ENCODE data around the gene PRKAR1B. TPM values are rescaled to one million over a fixed set of nuclear protein-coding genes. Genes with fewer than 3 reads are reported as not detected.
A peak's percentile ranks its signal among the peaks of the same experiment; 100 is the strongest.

The PRKAR1B gene
- total RNA-seq, 2 experiments from 2014 or later = 48.7 to 49.9 TPM

DNA sequence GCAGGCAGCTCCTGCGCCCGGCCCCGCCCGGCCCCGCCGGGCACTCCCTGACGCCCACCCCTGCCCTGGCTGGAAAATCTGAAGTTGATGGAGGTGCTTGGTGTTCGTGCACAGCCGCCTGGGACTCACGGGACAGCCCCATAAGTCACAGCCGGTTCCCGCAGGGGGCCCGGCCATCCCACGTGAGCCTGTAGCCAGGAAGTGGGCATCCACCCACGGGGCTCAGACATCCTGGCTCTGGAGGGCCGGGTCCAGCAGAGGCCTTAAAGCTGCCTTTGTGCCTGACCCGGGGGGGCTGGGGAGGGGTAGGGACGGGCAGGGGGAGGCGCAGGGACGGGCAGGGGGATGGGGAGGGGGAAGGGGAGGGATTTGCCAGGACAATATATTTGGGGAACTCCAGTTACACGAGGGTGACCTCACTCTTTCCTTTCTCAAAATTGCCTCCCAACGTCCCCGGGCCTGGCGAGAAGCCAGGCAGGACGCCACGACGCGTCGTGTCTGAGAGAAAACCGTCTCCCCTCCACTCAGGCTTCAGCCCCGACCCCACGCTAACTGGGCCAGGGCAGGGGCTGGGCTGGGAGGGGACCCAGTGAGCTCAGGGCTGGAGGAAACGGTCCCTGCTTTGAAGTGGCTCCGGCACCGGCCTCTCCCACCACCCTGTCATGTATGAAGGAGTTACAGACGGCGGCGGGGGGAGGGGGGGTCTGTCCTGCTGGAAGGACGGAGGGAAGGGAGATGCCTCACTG lies 125.3 kb downstream of the PRKAR1B start:
- Mint-ChIP-seq H3K4me3 (peak overlapping the region; percentile 80), H3K9me3 (peaks cover 5% of the 10 kb centered on the region), H3K36me3 (ENCODE audit: low read depth) (peaks cover 63% of the 10 kb centered on the region), H3K27me3 (no peaks in the 10 kb centered on the region), H3K27ac (peak overlapping the region; percentile 100), H3K4me1 (ENCODE audit: low read depth) (peaks cover 66% of the 10 kb centered on the region)
- intact Hi-C loops (cut with micrococcal nuclease) = no loop called here
- CTCF ChIA-PET = interaction anchor here (1.1 kb wide), 1 partner anchor 18 kb away, joined by 3 read pairs; no protein-coding TSS in a partner anchor
- TF ChIP-seq, protein P1, sequence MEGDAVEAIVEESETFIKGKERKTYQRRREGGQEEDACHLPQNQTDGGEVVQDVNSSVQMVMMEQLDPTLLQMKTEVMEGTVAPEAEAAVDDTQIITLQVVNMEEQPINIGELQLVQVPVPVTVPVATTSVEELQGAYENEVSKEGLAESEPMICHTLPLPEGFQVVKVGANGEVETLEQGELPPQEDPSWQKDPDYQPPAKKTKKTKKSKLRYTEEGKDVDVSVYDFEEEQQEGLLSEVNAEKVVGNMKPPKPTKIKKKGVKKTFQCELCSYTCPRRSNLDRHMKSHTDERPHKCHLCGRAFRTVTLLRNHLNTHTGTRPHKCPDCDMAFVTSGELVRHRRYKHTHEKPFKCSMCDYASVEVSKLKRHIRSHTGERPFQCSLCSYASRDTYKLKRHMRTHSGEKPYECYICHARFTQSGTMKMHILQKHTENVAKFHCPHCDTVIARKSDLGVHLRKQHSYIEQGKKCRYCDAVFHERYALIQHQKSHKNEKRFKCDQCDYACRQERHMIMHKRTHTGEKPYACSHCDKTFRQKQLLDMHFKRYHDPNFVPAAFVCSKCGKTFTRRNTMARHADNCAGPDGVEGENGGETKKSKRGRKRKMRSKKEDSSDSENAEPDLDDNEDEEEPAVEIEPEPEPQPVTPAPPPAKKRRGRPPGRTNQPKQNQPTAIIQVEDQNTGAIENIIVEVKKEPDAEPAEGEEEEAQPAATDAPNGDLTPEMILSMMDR (IDR thresholded peaks at IDR 0.05) = no peak
- POLR2A ChIA-PET = interaction anchor here (1.3 to 7.6 kb wide), 6 partner anchors 8 to 239 kb away, joined by 4 to 116 read pairs (median 18); partner anchors contain the start of genes DNAAF5 and PRKAR1B
- ATAC-seq (peak; percentile 53), DNase-seq (peak; percentile 98)

DNA sequence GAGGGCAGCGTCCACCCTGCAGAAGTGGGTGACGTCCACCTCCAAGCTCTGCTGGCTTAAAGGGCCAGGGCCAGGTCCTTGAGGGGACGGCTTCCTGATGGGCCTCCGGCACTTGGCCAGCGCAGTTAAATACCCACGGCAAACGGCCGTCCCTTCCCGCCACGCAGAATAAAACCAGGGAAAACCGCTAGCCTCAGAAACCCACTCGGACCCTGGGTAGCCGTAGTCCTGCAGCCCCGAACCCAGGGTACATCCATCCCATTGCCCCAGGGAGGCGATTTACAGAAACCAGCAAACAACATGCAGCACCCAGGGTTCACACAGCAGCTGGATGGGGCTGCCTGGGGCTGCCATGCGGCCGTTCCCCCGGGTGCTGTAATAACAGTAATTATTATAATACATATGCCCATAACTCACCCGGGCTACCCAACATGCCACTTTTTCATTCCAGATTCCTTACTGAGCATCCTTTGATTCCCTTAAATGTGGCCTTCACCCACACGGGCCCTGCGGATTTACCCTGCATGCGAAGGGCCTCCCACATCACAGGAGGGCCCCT lies 126.0 kb downstream of the PRKAR1B start:
- Mint-ChIP-seq H3K27ac (peak overlapping the region; percentile 100), H3K27me3 (no peaks in the 10 kb centered on the region), H3K4me3 (peak overlapping the region; percentile 80), H3K9me3 (peaks cover 5% of the 10 kb centered on the region), H3K4me1 (ENCODE audit: low read depth) (peaks cover 63% of the 10 kb centered on the region), H3K36me3 (ENCODE audit: low read depth) (peaks cover 64% of the 10 kb centered on the region)
- POLR2A ChIA-PET = interaction anchor here (0.6 to 7.6 kb wide), 6 partner anchors 9 to 586 kb away, joined by 3 to 116 read pairs (median 16); partner anchors contain the start of genes DNAAF5 and PRKAR1B
- TF ChIP-seq, protein P1 (IDR thresholded peaks at IDR 0.05) = no peak
- intact Hi-C loops (cut with micrococcal nuclease) = no loop called here
- DNase-seq = no peak
- ATAC-seq = peak; percentile 0
- CTCF ChIA-PET = interaction anchor here (0.6 to 1.1 kb wide), 3 partner anchors 17 to 71 kb away, joined by 3 to 4 read pairs (median 3); no protein-coding TSS in a partner anchor

DNA sequence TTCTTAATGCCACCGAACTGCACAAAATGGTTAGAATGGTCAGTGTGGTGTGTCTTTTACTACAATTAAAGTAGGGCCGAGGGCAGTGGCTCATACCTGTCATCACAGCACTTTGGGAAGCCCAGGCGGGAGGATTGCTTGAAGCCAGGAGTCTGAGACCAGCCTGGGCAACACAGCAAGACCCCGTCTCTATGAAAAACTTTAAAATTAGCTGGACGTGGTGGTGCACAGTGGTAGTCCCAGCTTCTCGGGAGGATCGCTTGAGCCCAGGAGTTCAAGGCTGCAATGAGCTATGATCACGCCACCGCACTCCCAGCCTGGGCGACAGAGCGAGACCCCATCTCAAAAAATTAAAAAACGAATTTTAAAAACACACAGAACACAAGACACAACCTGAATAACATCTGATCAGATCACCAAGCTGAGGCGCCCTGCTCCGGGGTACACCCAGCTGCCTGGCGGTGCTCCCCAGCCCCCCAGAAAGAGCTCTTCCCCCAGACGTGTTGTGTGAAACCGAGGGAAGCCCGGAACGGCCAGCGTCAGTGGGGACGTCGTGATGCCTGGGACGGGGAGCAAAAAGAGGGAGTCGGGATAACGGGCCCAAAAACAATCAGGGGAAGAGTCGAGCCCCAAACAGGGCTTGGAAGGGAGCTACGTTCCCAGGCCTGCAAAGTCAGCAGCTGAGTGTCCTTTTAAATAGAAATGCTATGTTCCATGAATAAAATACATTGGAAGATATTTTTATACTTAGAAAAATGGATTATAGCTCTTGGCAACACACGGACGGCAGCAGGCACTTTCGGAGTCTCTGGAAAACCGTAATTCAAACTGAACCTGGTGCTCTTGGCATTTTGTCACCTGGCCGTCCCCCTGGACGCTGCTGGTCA lies 126.7 kb downstream of the PRKAR1B start:
- DNase-seq (no peak), ATAC-seq (no peak)
- H3K4me3 Mint-ChIP-seq = peak overlapping the region; percentile 80
- no peaks in the 10 kb centered on the region for H3K27me3 Mint-ChIP-seq
- peaks cover 65% of the 10 kb centered on the region for H3K4me1 Mint-ChIP-seq (ENCODE audit: low read depth)
- TF ChIP-seq, protein P1 (IDR thresholded peaks at IDR 0.05) = no peak
- H3K27ac Mint-ChIP-seq = peak overlapping the region; percentile 100
- ChIA-PET POLR2A (interaction anchor here (0.5 to 7.6 kb wide), 5 partner anchors 10 to 587 kb away, joined by 3 to 116 read pairs (median 25); no protein-coding TSS in a partner anchor), CTCF (interaction anchor here (0.6 to 0.9 kb wide), 3 partner anchors 16 to 70 kb away, joined by 3 to 4 read pairs (median 3); no protein-coding TSS in a partner anchor)
- H3K9me3 Mint-ChIP-seq = peaks cover 2% of the 10 kb centered on the region
- intact Hi-C loops (cut with micrococcal nuclease) = no loop called here
- peaks cover 64% of the 10 kb centered on the region for H3K36me3 Mint-ChIP-seq (ENCODE audit: low read depth)

DNA sequence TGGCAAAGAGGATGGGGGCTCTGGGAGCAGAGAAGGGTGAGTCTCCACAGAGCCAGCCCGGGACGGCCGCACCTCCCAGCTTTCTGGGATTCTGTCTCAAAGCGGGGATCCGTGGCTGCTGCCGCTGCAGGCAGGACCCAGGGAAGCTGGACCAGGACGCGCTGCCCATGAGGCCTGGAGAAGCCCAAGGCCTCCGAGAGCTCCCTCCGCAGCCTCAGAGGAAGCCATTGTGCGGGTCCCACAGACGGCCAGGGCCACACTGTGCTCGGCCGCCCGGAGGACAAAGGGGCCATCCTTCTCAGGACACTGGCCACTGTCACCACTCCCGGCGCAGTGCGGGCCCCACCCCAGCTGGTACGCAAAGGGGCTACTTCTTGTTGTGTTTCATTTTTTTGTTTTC lies 128.2 kb downstream of the PRKAR1B start:
- ChIA-PET POLR2A (interaction anchor here (0.6 to 7.0 kb wide), 3 partner anchors 11 to 116 kb away, joined by 3 to 116 read pairs (median 3); no protein-coding TSS in a partner anchor), CTCF (no interaction called here)
- DNase-seq (no peak), ATAC-seq (no peak)
- TF ChIP-seq, protein P1 (IDR thresholded peaks at IDR 0.05) = no peak
- Mint-ChIP-seq H3K27me3 (no peaks in the 10 kb centered on the region), H3K4me1 (ENCODE audit: low read depth) (peaks cover 63% of the 10 kb centered on the region), H3K27ac (peak overlapping the region; percentile 38), H3K9me3 (peaks cover 2% of the 10 kb centered on the region), H3K36me3 (ENCODE audit: low read depth) (peaks cover 59% of the 10 kb centered on the region), H3K4me3 (no peak overlapping the region)
- intact Hi-C loops (cut with micrococcal nuclease) = no loop called here
